GM18520 (cell line): ENCODE results near the gene FAM240A.
"Not testable (repeated sequence)": the region's sequence is repeated elsewhere in the genome, so short reads cannot be mapped to it uniquely, and the experiment has no call there.

Experiments used
- ATAC-seq: cut with Tn5 transposase; IDR thresholded peaks from one replicate; pipeline ENCODE4 v1.9.1; 2021; ENCODE audit not compliant: unreplicated experiment

Gene FAM240A

GRCh38 chr3:46612324-46612723, at the start of gene FAM240A:
TSS of gene FAM240A (plus strand) at chr3:46612525. CDS start at chr3:46612684, 159 bp downstream.
- ATAC-seq = no peak

- no peak for ATAC-seq
Measured at GRCh38 chr3:46564190-46565021, 47.9 kb upstream of the FAM240A start.

GRCh38 chr3:46565077-46565476, 47.2 kb upstream of the FAM240A start:
- ATAC-seq = no peak

DNA sequence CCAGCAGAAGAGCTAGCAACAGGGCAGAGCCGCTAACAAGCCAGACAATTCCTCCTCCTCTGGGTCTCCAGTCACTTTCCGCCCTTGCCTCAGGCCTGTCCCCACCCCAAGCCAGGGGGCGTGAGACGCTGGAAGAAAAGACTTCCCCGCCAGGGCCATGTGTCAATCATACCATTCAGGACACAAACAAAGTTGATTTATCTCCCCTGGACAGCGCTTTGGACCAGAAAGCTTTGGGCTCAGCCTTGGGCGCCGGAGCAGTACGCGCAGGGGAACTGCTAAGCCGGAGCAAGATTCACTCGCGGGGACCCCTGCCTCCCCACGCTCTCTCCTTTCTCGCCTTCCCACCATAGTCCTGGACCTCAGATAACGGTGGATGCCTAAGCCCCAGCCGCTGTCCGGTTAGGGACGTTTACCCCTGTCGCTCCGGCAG, 46.7 kb upstream of the FAM240A start:
- ATAC-seq = no peak

DNA sequence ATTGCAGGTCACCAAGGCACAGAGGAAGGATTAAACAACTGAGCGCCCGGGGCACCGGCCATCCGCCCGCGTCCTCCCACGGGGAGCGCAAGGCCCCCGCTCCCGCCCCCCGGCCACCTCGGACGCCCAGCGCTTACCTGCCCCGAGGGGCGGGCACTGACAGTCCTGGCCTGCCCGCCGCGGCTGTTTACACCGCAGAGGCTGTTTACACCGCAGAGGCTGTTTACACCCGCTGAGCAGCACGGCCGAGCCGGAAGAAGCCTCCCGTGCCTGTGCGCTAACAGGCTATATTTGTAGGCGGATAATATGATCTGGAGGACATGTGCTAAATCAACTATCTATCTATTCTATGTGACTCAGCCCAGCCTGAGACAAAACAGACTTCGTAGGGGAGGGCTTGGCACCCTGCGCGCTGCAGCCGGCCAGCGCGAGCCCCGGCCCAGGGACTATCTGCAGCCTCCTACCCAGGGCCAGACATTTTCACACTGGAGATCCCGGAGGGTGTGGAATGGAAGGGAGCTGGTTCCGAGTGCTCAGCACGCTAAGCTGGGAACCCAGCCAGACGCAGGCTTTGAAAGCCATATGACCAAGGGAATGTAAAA, 46.2 kb upstream of the FAM240A start, which contains the start of gene LRRC2:
TSS of gene LRRC2 (minus strand) at position 263 of the 602 bp plus-strand sequence. CDS start 14,711 bp downstream, outside the sequence.
- ATAC-seq = no peak

GRCh38 chr3:46571684-46572083, 40.6 kb upstream of the FAM240A start:
- ATAC-seq = no peak

DNA sequence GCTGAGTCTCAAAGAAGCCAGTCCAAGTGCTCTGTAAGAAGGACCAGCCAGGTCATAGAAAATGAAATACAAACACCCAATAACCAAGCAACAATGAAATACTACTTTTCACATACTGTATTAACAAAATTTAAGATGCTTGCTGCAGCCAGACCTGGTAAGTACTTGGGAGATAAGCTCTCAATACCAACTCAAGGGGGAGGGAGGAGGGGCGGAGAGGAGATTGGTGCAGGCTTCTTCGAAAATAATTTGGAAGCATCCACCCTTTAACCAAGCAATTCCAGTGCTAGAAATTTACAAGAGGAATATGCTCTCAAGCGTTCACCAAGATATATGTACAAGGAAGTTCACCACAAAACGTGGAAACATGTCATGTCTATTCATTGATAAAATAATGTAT, 38.6 kb upstream of the FAM240A start:
- ATAC-seq = no peak

GRCh38 chr3:46574243-46574646, 38.1 kb upstream of the FAM240A start:
- ATAC-seq = no peak

DNA sequence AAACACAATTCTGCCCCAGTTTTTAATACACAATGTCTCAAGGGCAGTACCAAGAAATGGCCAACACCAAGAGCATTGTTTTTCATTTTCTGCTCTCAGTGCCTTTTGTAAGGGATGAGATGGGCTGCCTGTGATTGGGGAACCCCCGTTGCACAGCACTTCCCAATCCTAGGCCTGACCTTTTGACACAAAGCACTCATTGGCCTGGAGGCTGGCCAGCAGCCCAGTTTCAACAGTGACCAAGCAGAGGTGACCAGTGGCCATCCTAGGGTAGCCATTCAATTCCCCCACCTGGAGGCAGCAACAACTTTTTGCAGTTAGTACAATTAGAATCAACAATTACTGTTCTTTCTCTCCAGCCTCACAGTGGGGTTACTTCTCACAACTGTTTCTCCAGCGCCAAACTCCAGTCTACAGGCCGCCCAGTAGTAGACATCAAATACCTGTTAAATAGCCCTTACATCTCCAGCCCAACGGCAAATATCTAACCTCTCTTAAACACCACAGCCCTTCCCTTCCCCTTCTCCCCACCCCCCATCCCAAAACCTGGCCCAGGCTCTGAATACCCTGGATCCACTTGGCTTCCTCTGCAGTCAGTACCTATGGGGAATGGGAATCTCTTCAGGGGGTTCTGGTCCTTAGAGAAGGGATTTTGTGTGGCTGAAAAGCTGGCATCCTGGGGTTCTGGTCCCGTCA, 37.3 kb upstream of the FAM240A start:
- no peak for ATAC-seq

DNA sequence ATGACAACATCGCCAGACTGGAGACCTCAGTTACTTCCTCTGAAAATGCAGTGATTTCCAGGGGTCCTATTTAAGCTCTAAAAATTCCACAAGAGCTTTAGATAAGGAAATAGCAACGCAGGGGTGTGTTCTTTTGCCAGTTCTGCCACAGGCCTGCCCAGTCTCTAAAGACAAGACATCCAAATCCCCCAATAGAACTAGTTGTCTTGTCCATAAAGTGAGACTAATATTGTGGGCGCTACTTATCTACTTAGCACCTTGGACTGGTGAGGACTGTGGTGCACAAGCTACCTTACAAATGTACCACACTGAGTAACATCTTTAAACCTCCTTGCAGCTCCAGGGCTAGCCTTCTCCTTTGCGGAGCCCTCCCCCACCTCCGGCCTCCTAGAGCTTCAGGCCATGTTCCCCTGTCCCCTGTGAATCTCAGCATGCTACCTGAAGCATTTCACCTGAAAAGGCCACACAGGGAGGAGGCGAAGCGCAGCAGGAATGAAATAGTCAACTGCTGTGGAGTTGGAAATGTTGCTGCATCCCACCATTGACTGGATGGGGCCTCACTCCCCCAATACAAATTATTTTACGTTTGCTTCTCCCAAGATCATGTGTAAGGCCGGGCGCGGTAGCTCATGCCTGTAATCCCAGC, 36.6 kb upstream of the FAM240A start:
- ATAC-seq = no peak

- ATAC-seq = no peak
Measured at GRCh38 chr3:46576386-46576785, 35.9 kb upstream of the FAM240A start.

- ATAC-seq = no peak
Measured at GRCh38 chr3:46576879-46577278, 35.4 kb upstream of the FAM240A start.

DNA sequence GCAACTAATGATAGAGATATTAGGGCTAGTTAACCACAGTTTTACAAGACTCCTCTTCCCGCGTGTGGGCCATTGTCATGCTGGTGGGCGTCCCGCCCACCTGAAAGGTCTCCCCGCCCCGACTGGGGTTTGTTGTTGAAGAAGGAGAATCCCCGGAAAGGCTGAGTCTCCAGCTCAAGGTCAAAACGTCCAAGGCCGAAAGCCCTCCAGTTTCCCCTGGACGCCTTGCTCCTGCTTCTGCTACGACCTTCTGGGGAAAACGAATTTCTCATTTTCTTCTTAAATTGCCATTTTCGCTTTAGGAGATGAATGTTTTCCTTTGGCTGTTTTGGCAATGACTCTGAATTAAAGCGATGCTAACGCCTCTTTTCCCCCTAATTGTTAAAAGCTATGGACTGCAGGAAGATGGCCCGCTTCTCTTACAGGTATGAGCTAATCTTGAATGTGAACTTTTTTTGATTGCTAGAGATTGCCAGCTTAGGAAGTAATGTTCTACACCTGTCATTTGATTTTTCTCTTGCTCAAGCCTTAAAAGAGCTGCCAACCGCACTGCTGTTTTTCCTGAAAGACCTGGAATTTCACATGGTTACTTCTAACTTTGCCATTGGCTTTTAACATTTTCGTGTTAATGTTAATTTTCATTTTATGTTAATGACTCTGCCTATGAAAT, 34.6 kb upstream of the FAM240A start:
- not testable (repeated sequence) for ATAC-seq

DNA sequence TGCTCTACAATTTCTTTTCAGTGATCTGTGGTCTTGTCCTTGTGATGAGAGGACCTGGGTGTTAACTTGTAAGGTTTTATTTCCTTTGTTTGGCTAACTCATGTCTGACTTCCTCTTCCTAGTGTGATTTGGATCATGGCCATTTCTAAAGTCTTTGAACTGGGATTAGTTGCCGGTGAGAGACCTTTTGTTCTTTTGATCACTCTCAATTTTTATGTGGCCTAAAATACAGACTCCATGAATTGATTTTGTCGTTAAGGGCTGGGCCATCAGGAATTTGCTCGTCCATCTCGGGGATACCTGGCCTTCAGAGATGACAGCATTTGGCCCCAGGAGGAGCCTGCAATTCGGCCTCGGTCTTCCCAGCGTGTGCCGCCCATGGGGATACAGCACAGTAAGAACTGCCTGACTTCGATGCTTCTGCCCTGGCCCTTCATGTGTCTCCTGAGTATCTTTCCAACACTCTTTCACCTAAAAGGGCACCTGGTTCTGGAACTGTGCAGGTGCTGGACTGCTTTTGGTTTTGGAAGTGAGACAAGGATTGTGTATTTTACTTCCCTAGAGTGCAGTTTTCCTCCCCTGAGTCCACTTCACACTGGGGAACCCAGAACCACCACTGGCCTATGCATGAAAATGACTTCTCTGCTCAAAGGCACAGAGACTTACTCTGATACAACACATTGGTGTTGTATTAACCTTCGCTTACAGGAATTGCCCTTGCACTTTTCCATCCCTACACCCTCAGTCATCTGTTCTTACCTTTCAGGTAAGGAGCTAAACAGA, 33.2 kb upstream of the FAM240A start:
- ATAC-seq = no peak

- ATAC-seq = no peak
Measured at GRCh38 chr3:46579756-46580286, 32.5 kb upstream of the FAM240A start.

DNA sequence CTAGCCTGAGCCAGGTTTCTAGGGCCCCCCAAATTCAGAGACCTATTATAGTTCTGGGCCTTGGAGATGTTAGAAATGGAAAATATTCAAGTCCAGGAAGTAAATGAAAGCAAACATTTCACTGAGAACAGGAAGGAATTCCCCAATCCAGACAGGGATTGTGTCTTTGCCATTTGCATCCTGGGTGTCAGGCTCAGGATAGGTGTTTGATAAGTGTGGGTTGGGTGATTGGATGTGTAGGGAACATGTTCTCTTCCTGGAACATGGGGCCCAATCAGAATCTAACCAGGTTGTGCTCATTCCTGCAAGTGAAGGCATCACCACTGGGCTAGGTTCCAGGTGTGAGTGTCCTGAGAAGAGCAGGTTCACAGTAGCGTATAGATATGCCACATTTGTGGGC, 31.6 kb upstream of the FAM240A start:
- ATAC-seq = no peak

- no peak for ATAC-seq
Measured at GRCh38 chr3:46584598-46585467, 27.5 kb upstream of the FAM240A start.

DNA sequence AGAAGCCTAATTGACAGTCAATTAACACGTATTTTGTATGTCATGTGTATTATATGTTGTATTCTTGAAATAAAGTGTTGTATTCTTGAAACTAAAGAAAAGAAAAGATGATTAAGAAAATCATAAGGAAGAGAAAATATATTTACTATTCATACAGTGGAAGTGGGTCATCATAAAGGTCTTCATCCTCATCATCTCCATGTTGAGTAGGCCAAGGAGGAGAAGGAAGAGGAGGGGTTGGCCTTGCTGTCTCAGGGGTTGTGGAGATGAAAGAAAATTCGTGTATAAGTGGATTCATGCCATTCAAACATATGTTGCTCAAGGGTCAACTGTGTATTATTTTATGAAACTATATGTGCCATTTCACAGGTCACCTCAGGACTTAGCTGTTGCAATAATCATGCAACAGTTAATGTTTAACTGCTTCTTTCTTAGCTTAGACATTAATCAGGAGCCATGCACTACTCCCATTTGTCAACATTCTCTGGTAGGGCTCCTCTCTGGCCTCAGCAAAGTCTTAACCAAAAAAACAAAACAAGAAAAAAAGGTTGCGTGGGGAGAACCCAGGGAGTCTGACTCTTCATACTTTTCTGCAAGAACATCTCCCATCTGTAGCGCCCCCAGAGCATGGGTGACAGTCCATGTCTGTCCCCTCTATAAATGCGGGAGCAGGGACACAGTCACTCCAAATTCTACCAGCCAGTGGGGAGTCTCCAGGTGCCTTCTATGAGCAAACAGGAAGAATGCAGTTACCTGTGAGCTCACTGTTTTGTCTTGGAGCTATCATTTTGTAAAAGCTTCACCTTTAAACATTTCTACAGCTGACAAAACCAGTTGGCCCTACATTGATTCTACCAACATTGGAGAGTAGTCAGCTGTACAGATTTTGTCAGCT, 26.3 kb upstream of the FAM240A start:
- no peak for ATAC-seq
